ENCODE data around the gene PLA2G4E.

- TF ChIP-seq CTCF (optimal IDR thresholded peaks at IDR 0.05 in 1 of 3, IDR thresholded peaks at IDR 0.05 in 1 of 3, conservative IDR thresholded peaks at IDR 0.05 in 1 of 3; ENCODE audit: extremely low read depth in 1 of 3, insufficient read depth in 2 of 3, low read length in 3 of 3) (no peak), EZH2 (IDR thresholded peaks at IDR 0.05; ENCODE audit: low read length) (no peak)
Measured at GRCh38 chr15:41990243-41990605, 30.6 kb downstream of the PLA2G4E start.

Data from keratinocyte (primary cell).